Measurements from ENCODE around the gene SERPINB1.

Gene SERPINB1

DNA sequence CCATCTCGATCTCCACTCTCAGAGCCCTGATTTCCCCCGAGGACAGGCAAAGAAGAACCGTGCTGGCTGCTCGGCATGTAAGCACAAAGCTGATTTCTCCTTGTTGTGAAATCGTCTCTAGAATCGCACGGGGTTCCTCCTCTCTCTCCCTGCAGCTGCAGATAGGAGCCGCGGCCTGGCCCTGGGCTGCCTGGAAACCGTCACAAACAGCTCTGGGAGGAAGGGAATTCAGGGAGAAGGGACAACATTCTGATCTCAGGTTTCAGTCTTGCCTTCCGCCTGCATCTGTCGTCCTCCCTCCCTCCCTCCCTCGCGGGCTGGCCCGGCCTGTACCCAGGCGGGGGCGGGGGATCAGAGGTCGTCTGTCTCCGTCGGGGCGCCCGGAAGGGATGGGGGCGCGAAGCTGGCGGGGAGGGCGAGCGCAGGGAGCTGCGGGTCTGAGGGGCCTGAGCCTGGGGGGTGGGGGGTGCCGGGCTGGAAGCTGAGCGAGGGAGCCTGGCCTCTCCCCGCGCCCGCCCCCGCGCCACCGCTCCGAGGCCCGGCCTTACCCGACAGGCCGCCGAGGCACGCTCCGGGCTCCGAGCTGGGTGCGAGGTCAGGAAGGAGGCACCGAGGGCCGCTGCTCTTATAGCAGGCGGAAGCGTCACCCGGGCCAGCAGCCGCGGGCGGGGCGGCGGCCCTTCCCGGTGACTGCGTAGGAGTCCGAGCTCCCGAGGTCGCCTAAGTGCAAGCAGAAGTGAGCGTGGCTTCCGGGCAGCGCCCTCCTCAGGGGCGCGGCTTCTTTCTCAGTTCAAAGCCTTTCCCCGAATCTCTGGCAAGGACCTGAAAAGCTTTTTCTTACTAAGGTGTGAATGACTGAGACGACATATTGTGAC is at the start of gene SERPINB1:
TSS of gene SERPINB1 (minus strand) at position 600 of the 875 bp plus-strand sequence. CDS start 1,277 bp downstream, outside the sequence.
- Histone ChIP-seq H3K27ac (ENCODE audit: extremely low read depth, low read depth, low read length) (peak within 1 kb of the TSS; percentile 54; the same call in 1 of the 2 replicates), H3K4me3 (ENCODE audit: low read depth, low read length) (peak within 1 kb of the TSS; percentile 49), H3K9me3 (ENCODE audit: control insufficient read depth, insufficient read depth, low read depth, low read length) (no peaks in the 10 kb centered on the region), H3K4me1 (ENCODE audit: control insufficient read depth, insufficient read depth, low read length) (peaks cover 25% of the 10 kb centered on the region), H3K36me3 (ENCODE audit: control insufficient read depth in 2 of 2, insufficient read depth in 1 of 2, low read length in 2 of 2) (peaks cover 0 to 14% of the 10 kb centered on the region in 2 experiments; a peak in 1 of 3 replicates)
- POLR2A ChIA-PET, result interaction anchor here (0.6 to 3.2 kb wide), 19 partner anchors 9 to 260 kb away, joined by 3 to 39 read pairs (median 4); partner anchors contain the start of gene WRNIP1
- CTCF ChIA-PET, result interaction anchor here (0.6 to 9.8 kb wide), 15 partner anchors 9 to 649 kb away, joined by 3 to 118 read pairs (median 5); no protein-coding TSS in a partner anchor
- TF ChIP-seq WT1 (tag by site-specific recombination; IDR thresholded peaks at IDR 0.05) (peak; percentile 56), SP7 (tag by site-specific recombination; IDR thresholded peaks at IDR 0.05) (peak; percentile 65; the same call in 1 of the 2 replicates), GLI2 (tag by site-specific recombination; IDR thresholded peaks at IDR 0.05; ENCODE audit: borderline replicate concordance, low read depth) (no peak), KLF16 (tag by site-specific recombination; IDR thresholded peaks at IDR 0.05) (no peak), ZFP3 (tag by site-specific recombination; IDR thresholded peaks at IDR 0.05; ENCODE audit: low read depth) (peak; percentile 80), BCL11A (tag by site-specific recombination; IDR thresholded peaks at IDR 0.05; ENCODE audit: low read depth) (no peak; the same call in 1 of the 2 replicates), ZNF37A (tag by site-specific recombination; IDR thresholded peaks at IDR 0.05) (no peak), ZSCAN23 (tag by site-specific recombination; IDR thresholded peaks at IDR 0.05) (no peak), ZNF133 (tag by site-specific recombination; IDR thresholded peaks at IDR 0.05) (no peak), ZNF274 (IDR thresholded peaks at IDR 0.05; ENCODE audit: low read length) (no peak), ZNF274 (tag by site-specific recombination; IDR thresholded peaks at IDR 0.05; ENCODE audit: borderline replicate concordance) (no peak), ZNF146 (tag by site-specific recombination; IDR thresholded peaks at IDR 0.05) (no peak), ZNF292 (tag by site-specific recombination; IDR thresholded peaks at IDR 0.05; ENCODE audit: borderline replicate concordance, low read depth) (no peak), GLI4 (tag by site-specific recombination; IDR thresholded peaks at IDR 0.05) (no peak), ZNF433 (tag by site-specific recombination; IDR thresholded peaks at IDR 0.05; ENCODE audit: low read depth) (no peak), ZNF366 (tag by site-specific recombination; conservative IDR thresholded peaks at IDR 0.05) (peak; percentile 65), ZNF426 (tag by site-specific recombination; IDR thresholded peaks at IDR 0.05) (no peak), ZNF501 (tag by site-specific recombination; IDR thresholded peaks at IDR 0.05) (no peak), ZNF10 (tag by site-specific recombination; IDR thresholded peaks at IDR 0.05) (no peak), ZNF837 (tag by site-specific recombination; IDR thresholded peaks at IDR 0.05) (no peak), ZNF624 (tag by site-specific recombination; IDR thresholded peaks at IDR 0.05) (no peak), ZNF707 (tag by site-specific recombination; IDR thresholded peaks at IDR 0.05) (no peak), GFI1B (tag by site-specific recombination; IDR thresholded peaks at IDR 0.05) (no peak), ZNF140 (tag by site-specific recombination; IDR thresholded peaks at IDR 0.05) (no peak), ZNF350 (tag by site-specific recombination; IDR thresholded peaks at IDR 0.05) (no peak), ZNF768 (tag by site-specific recombination; IDR thresholded peaks at IDR 0.05) (no peak), ZNF248 (tag by site-specific recombination; IDR thresholded peaks at IDR 0.05) (no peak), ZNF558 (tag by site-specific recombination; IDR thresholded peaks at IDR 0.05) (no peak), ZNF423 (tag by site-specific recombination; IDR thresholded peaks at IDR 0.05) (no peak), ZNF530 (tag by site-specific recombination; IDR thresholded peaks at IDR 0.05; ENCODE audit: low read depth) (no peak)
- TF ChIP-seq, protein P1, sequence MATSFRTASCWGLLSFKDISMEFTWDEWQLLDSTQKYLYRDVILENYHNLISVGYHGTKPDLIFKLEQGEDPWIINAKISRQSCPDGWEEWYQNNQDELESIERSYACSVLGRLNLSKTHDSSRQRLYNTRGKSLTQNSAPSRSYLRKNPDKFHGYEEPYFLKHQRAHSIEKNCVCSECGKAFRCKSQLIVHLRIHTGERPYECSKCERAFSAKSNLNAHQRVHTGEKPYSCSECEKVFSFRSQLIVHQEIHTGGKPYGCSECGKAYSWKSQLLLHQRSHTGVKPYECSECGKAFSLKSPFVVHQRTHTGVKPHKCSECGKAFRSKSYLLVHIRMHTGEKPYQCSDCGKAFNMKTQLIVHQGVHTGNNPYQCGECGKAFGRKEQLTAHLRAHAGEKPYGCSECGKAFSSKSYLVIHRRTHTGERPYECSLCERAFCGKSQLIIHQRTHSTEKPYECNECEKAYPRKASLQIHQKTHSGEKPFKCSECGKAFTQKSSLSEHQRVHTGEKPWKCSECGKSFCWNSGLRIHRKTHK (tag by site-specific recombination; IDR thresholded peaks at IDR 0.05), result no peak
- TF ChIP-seq, protein P2, sequence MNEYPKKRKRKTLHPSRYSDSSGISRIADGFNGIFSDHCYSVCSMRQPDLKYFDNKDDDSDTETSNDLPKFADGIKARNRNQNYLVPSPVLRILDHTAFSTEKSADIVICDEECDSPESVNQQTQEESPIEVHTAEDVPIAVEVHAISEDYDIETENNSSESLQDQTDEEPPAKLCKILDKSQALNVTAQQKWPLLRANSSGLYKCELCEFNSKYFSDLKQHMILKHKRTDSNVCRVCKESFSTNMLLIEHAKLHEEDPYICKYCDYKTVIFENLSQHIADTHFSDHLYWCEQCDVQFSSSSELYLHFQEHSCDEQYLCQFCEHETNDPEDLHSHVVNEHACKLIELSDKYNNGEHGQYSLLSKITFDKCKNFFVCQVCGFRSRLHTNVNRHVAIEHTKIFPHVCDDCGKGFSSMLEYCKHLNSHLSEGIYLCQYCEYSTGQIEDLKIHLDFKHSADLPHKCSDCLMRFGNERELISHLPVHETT (tag by site-specific recombination; IDR thresholded peaks at IDR 0.05), result no peak
- TF ChIP-seq, protein P3, sequence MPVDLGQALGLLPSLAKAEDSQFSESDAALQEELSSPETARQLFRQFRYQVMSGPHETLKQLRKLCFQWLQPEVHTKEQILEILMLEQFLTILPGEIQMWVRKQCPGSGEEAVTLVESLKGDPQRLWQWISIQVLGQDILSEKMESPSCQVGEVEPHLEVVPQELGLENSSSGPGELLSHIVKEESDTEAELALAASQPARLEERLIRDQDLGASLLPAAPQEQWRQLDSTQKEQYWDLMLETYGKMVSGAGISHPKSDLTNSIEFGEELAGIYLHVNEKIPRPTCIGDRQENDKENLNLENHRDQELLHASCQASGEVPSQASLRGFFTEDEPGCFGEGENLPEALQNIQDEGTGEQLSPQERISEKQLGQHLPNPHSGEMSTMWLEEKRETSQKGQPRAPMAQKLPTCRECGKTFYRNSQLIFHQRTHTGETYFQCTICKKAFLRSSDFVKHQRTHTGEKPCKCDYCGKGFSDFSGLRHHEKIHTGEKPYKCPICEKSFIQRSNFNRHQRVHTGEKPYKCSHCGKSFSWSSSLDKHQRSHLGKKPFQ (tag by site-specific recombination; IDR thresholded peaks at IDR 0.05), result no peak
- TF ChIP-seq, protein P4, sequence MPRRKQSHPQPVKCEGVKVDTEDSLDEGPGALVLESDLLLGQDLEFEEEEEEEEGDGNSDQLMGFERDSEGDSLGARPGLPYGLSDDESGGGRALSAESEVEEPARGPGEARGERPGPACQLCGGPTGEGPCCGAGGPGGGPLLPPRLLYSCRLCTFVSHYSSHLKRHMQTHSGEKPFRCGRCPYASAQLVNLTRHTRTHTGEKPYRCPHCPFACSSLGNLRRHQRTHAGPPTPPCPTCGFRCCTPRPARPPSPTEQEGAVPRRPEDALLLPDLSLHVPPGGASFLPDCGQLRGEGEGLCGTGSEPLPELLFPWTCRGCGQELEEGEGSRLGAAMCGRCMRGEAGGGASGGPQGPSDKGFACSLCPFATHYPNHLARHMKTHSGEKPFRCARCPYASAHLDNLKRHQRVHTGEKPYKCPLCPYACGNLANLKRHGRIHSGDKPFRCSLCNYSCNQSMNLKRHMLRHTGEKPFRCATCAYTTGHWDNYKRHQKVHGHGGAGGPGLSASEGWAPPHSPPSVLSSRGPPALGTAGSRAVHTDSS (tag by site-specific recombination; IDR thresholded peaks at IDR 0.05), result no peak
